ENCODE measurements around the gene PRTG.

Gene PRTG

GRCh38 chr15:55627730-55628368 is 115.1 kb downstream of the PRTG start:
- H3K4me3 ChIP-seq (ENCODE audit: low read depth, low read length), result no peak overlapping the region
- TF ChIP-seq CTCF (IDR thresholded peaks at IDR 0.05; ENCODE audit: insufficient read depth, low read depth, low read length, missing control alignments), result no peak
- no peak for DNase-seq (ENCODE audit: low read depth)

- no peak for TF ChIP-seq CTCF (IDR thresholded peaks at IDR 0.05; ENCODE audit: insufficient read depth, low read depth, low read length, missing control alignments)
- no peak overlapping the region for H3K4me3 ChIP-seq (ENCODE audit: low read depth, low read length)
- DNase-seq (ENCODE audit: low read depth), result no peak
Measured at GRCh38 chr15:55619783-55620182, 123.2 kb downstream of the PRTG start.

GRCh38 chr15:55618387-55618786 is 124.6 kb downstream of the PRTG start:
- DNase-seq (ENCODE audit: low read depth), result no peak
- no peak overlapping the region for H3K4me3 ChIP-seq (ENCODE audit: low read depth, low read length)
- TF ChIP-seq CTCF (IDR thresholded peaks at IDR 0.05; ENCODE audit: insufficient read depth, low read depth, low read length, missing control alignments), result no peak

- DNase-seq (ENCODE audit: low read depth), result no peak
- no peak overlapping the region for H3K4me3 ChIP-seq (ENCODE audit: low read depth, low read length)
- no peak for TF ChIP-seq CTCF (IDR thresholded peaks at IDR 0.05; ENCODE audit: insufficient read depth, low read depth, low read length, missing control alignments)
Measured at GRCh38 chr15:55615445-55615844, 127.5 kb downstream of the PRTG start.

GRCh38 chr15:55613727-55614126 is 129.2 kb downstream of the PRTG start:
- DNase-seq (ENCODE audit: low read depth), result no peak
- no peak overlapping the region for H3K4me3 ChIP-seq (ENCODE audit: low read depth, low read length)
- no peak for TF ChIP-seq CTCF (IDR thresholded peaks at IDR 0.05; ENCODE audit: insufficient read depth, low read depth, low read length, missing control alignments)

- DNase-seq (ENCODE audit: low read depth), result no peak
- no peak overlapping the region for H3K4me3 ChIP-seq (ENCODE audit: low read depth, low read length)
- TF ChIP-seq CTCF (IDR thresholded peaks at IDR 0.05; ENCODE audit: insufficient read depth, low read depth, low read length, missing control alignments), result no peak
Measured at GRCh38 chr15:55606214-55606613, 136.7 kb downstream of the PRTG start.

GRCh38 chr15:55601374-55601773 is 141.6 kb downstream of the PRTG start:
- no peak for DNase-seq (ENCODE audit: low read depth)
- H3K4me3 ChIP-seq (ENCODE audit: low read depth, low read length), result no peak overlapping the region
- no peak for TF ChIP-seq CTCF (IDR thresholded peaks at IDR 0.05; ENCODE audit: insufficient read depth, low read depth, low read length, missing control alignments)
